ENCODE data around the gene CMTM1.
A peak's percentile ranks its signal among the peaks of the same experiment; 100 is the strongest.

CMTM1 gene, protein sequence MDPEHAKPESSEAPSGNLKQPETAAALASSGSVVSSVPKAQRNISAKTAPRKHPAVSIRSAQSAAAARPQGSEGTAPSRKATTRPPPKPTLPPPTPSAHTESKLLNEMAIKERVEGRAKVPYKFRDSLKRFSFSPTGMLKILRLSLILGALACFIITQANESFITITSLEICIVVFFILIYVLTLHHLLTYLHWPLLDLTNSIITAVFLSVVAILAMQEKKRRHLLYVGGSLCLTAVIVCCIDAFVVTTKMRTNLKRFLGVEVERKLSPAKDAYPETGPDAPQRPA

DNA sequence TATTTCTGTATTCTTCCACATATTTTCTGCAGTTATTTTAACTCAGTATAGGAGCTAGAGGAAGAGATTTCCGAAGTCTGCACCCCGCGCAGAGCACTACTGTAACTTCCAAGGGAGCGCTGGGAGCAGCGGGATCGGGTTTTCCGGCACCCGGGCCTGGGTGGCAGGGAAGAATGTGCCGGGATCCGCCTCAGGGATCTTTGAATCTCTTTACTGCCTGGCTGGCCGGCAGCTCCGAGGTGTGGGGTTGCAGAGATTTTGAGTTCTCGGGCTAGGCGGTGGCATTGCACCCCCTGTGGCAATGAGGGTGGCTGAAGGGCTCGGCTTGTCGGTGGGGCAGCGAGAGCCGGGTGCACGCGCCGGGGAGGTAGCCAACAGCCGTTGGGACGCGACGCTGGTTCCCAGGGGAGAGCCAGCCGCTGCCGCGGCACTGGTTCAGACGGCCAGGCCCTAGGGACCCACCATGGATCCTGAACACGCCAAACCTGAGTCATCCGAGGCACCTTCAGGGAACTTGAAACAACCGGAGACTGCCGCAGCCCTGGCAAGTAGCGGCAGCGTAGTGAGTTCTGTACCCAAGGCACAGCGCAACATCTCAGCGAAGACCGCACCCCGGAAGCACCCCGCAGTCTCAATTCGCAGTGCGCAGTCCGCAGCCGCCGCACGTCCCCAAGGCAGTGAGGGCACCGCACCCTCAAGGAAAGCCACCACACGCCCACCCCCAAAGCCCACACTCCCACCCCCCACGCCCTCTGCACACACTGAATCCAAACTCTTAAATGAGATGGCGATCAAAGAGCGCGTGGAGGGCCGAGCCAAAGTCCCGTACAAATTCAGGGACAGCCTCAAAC, at the start of gene CMTM1:
Gene CMTM1, plus strand, starts transcription at position 389 of the 851 bp plus-strand sequence. Its CDS starts 75 bp downstream, at position 464.
- DNase-seq, result no peak

GRCh38 chr16:66516509-66516807, 49.8 kb upstream of the CMTM1 start:
- no peak for DNase-seq

- DNase-seq, result peak; percentile 82
These were observed 49.2 kb upstream of the CMTM1 start for GRCh38 chr16:66516808-66517585.

DNA sequence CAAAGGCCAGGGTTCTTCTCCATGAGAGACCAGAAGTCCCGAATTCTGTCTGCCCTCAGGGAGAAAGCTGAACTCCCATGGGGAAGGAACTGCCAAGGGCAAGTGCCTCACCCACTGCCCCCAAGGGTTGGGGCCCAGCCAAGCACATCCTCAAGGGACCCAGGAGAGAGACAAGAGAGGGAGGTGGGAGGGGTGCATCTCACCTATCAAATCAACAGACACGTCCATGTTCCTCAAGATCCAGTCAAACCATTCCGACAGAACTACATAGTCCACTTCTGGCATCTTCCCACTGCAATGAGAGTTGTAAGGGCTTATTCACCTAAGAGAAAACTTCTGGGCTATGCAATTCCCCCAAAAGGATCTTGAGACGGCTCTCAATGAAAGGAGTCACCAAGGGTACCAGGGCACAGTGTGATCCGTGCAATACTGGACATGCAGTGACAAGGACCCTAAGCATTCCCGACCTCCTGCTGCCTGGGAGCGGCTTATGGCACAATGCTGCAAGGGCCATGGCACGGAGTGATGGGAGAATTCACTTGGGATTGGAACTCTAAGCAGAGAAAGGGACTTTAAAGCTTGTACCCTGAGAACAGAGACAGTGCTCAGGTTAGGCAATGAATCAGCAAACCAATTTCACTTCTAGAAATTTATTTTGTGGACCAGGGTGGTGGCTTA, 48.5 kb upstream of the CMTM1 start:
- no peak for DNase-seq

- DNase-seq, result no peak
These were observed 46.5 kb upstream of the CMTM1 start for GRCh38 chr16:66519482-66520373.

DNA sequence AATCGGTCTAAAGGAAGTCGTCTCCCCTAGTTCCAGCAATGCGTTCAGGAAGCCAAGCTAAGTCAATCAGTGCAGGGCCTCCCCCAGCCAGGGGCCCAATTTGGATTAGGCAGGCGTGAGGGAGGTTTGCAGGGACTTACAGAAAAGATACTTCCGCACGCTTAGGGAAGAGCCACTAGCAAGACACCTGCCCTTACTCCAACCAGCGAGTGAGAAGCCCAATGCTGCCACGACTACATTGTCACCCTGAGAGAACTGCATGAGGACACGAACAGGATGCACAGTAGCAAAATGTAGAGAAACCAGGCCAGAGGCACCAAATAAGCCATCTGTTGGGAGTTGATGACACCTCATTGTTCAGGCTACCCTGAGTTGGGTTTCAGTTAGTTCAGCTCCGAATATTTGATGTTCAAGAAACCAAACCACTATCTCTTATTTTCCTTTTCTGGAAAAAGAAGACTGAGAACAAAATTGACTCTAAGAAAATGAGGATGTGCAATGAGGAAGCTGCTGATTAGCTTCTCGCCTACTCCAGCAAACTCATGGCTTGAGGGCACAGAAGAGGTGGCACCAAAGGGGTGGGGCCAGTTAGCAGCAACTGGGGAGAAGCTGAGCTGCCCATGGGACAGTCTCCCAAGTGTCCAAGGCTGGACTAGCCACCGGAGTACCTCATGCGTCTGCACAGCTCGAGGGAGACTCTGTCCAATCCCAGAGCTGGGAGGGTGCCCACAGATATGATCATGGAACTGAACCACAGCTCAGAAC, 45.7 kb upstream of the CMTM1 start:
- no peak for DNase-seq

- no peak for DNase-seq
These were observed 45.0 kb upstream of the CMTM1 start for GRCh38 chr16:66521252-66521713.

- peak; percentile 31 for DNase-seq
These were observed 44.1 kb upstream of the CMTM1 start for GRCh38 chr16:66521951-66522771.

DNA sequence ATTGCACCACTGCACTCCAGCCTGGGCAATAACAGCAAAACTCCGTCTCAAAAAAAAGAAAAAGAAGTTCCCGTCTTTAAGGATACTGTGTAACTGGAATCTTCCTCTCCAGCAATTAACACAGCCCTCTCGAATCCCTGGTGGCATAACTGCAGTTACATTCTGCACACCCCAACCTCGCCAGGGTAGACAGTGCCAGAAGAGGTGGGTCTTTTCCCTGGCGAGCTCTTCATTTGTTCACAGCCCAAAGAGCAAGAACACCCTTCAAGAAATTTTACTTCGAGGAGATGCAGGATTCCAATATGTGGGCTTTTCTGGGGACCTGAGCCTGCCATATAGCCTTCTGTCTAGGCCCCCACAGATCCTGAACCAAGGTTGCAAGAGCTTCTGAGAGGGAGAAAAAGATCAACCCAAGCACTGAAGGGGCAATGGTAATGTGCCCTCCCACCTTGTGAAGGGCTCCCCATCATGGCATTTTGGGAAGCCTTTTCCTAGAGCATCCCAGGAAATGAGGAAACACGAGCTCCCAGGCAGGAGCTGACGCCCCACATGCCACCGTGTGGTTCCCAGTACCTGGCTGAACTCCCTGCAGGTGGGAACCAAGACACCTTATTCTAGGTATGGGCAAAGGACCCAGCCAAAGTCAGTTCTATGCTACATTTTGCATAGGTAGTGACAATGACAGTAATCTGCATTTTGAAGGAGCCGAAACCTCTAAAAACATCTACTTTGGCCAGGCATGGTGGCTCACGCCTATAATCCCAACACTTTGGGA, 43.2 kb upstream of the CMTM1 start:
- no peak for DNase-seq

DNA sequence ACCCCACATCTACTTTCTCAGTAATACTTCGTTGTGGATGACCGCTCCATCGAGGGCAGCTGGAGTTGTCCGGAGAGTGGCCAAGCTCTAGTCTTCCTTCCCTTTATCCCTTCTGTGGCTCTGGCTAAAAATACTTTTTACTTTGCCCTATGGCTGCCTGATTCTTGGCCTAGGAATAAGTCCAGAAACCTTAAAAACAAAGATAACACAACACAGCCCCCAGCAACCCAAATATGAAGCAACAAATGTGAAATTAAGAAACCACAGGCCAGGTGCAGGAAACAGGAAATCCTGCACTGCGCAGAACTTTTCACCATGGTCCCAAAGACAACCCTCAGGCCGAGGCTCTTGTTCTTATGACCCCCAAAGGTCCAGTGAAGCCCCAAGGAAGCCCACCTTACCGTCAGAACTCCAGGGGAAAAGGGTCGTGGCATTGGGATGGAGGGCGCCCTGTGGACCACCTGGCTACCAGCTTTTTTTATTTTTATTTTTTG, 42.3 kb upstream of the CMTM1 start:
- peak; percentile 8 for DNase-seq

GRCh38 chr16:66524601-66525164, 41.6 kb upstream of the CMTM1 start:
- peak; percentile 84 for DNase-seq

- no peak for DNase-seq
These were observed 40.7 kb upstream of the CMTM1 start for GRCh38 chr16:66525396-66526180.

GRCh38 chr16:66528294-66528693, 37.9 kb upstream of the CMTM1 start:
- no peak for DNase-seq

DNA sequence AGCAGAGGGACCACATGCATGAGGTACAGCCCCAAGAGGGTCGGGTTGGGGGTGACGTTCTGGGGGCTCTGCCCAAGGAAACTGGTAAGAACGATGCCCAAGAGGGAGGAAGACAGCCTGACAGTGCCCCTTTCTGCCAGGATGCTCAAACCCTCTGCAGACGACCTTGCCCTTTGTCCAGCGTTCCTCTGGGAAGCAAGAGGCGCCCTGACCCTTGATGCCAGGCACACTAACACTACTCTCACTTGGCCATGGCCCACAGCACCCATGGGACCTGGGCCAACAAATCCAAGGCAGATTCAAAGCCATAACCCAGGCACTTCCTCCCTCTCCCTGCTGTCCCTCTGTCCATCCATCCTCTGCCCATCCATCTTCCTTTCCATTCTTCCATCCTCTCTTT, 36.8 kb upstream of the CMTM1 start:
- no peak for DNase-seq

DNA sequence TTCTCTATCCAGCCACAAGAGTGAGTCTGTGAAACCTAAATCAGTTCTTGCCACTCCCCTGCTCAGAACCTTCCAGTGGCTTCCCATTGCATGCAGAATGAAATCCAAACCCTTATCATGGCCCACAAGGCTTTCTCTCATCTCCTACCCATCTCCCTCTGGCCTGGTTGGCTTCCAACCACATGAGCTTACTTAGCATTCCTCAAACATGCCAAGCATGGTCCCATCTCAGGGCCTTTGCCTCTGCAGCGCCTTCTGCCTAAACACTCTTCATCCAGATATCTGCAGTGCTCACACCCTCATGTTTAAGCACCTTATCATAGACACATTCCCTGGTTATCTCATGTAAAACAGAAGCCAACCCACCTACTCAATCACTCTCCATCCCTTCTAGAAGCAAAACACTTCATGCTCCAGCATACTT, 31.9 kb upstream of the CMTM1 start:
- no peak for DNase-seq

GRCh38 chr16:66536525-66536924, 29.7 kb upstream of the CMTM1 start:
- no peak for DNase-seq

GRCh38 chr16:66537236-66537635, 29.0 kb upstream of the CMTM1 start:
- no peak for DNase-seq

GRCh38 chr16:66538910-66539309, 27.3 kb upstream of the CMTM1 start:
- no peak for DNase-seq
